GM23338 (cell line): ENCODE results near the gene ELOA2. TPM values are rescaled to one million over a fixed set of nuclear protein-coding genes. Genes with fewer than 3 reads are reported as not detected.
A peak's percentile ranks its signal among the peaks of the same experiment; 100 is the strongest.

ENCODE experiments used
- ATAC-seq: fragments of 200-7000 bp; cut with Tn5 transposase; 3 replicates; pipeline ENCODE4 v1.9.1; 2020
- DNase-seq: peaks from one replicate; pipeline ENCODE4 v3.0.0-alpha.2; 2015; ENCODE audit warnings: low spot score
- H2AFZ ChIP-seq: fragments of 200-600 bp; sonication (generic); 2 replicates; pipeline ENCODE4 v1.8.0; 2016; ENCODE audit warnings: antibody characterized with exemption, mild to moderate bottlenecking, moderate library complexity
- H3F3A ChIP-seq: fragments of 200-600 bp; sonication (generic); replicated peaks from 2 replicates; pipeline ENCODE4 v1.8.0; 2017; ENCODE audit warnings: antibody characterized with exemption, mixed run types, low read depth
- H3K27ac ChIP-seq: fragments of 200-600 bp; sonication (generic); 2 replicates; pipeline ENCODE4 v1.6.1; 2016; ENCODE audit warnings: low read depth
- H3K27me3 ChIP-seq: fragments of 200-600 bp; sonication (generic); 2 replicates; pipeline ENCODE4 v1.8.0; 2016; ENCODE audit warnings: mild to moderate bottlenecking, mixed run types, moderate library complexity; ENCODE audit not compliant: insufficient read depth
- H3K36me3 ChIP-seq: fragments of 200-600 bp; sonication (generic); 2 replicates; pipeline ENCODE4 v1.8.0; 2016; ENCODE audit warnings: mild to moderate bottlenecking; ENCODE audit not compliant: insufficient read depth
- H3K4me1 ChIP-seq: fragments of 200-600 bp; sonication (generic); 2 replicates; pipeline ENCODE4 v1.8.0; 2016; ENCODE audit warnings: mild to moderate bottlenecking, moderate library complexity; ENCODE audit not compliant: insufficient read depth
- H3K4me2 ChIP-seq: fragments of 200-600 bp; sonication (generic); 2 replicates; pipeline ENCODE4 v1.7.1; 2017; ENCODE audit warnings: mixed run types
- H3K4me3 ChIP-seq: fragments of 200-600 bp; sonication (generic); 2 replicates; pipeline ENCODE4 v1.6.1; 2016; ENCODE audit warnings: mixed run types
- H3K79me2 ChIP-seq: fragments of 200-600 bp; sonication (generic); replicated peaks from 2 replicates; pipeline ENCODE4 v1.8.0; 2017; ENCODE audit warnings: mild to moderate bottlenecking; ENCODE audit not compliant: insufficient read depth
- H3K9me2 ChIP-seq: fragments of 200-600 bp; sonication (generic); 2 replicates; pipeline ENCODE4 v1.8.0; 2017; ENCODE audit not compliant: insufficient read depth
- H4K20me1 ChIP-seq: fragments of 200-600 bp; sonication (generic); replicated peaks from 2 replicates; pipeline ENCODE4 v1.8.0; 2017; ENCODE audit warnings: mild to moderate bottlenecking; ENCODE audit not compliant: insufficient read depth
- H3K27ac Mint-ChIP-seq: 2 replicates; pipeline ENCODE4 v1.8.0; 2020; ENCODE audit warnings: inconsistent platforms, mild to moderate bottlenecking, moderate library complexity, mixed read lengths
- H3K27me3 Mint-ChIP-seq: 3 replicates; pipeline ENCODE4 v1.8.0; 2022; ENCODE audit warnings: low read depth, mild to moderate bottlenecking, moderate library complexity, mixed read lengths, inconsistent platforms; ENCODE audit not compliant: insufficient read depth, poor library complexity
- H3K36me3 Mint-ChIP-seq: 3 replicates; pipeline ENCODE4 v1.8.0; 2021; ENCODE audit warnings: low read depth, mild to moderate bottlenecking, inconsistent platforms, moderate library complexity, mixed read lengths
- H3K4me1 Mint-ChIP-seq: 3 replicates; pipeline ENCODE4 v1.8.0; 2020; ENCODE audit warnings: mild to moderate bottlenecking, inconsistent platforms, mixed read lengths
- H3K4me3 Mint-ChIP-seq: 3 replicates; pipeline ENCODE4 v1.8.0; 2021; ENCODE audit warnings: moderate library complexity, mild to moderate bottlenecking, inconsistent platforms, mixed read lengths
- H3K9me3 Mint-ChIP-seq: 3 replicates; pipeline ENCODE4 v1.8.0; 2020; ENCODE audit warnings: moderate library complexity, mild to moderate bottlenecking, inconsistent platforms, mixed read lengths
- CREB1 ChIP-seq: fragments of 250-450 bp; sonication (Bioruptor Pico); IDR thresholded peaks from 2 replicates; pipeline ENCODE4 v1.5.0; 2020; ENCODE audit warnings: low read depth, mild to moderate bottlenecking, moderate library complexity
- EZH2 ChIP-seq: fragments of 200-600 bp; sonication (generic); IDR thresholded peaks from one replicate; pipeline ENCODE4 v1.8.0; 2017; ENCODE audit warnings: antibody characterized with exemption, mild to moderate bottlenecking, low read depth; ENCODE audit not compliant: unreplicated experiment
- EZH2phosphoT487 ChIP-seq: fragments of 200-600 bp; sonication (generic); IDR thresholded peaks from one replicate; pipeline ENCODE4 v1.8.1; 2018; ENCODE audit warnings: antibody characterized with exemption; ENCODE audit not compliant: unreplicated experiment
- JUNB ChIP-seq: IDR thresholded peaks from one replicate; pipeline ENCODE4 v1.6.1; 2016; ENCODE audit warnings: antibody characterized with exemption; ENCODE audit not compliant: unreplicated experiment
- NANOG ChIP-seq: IDR thresholded peaks from 2 replicates; pipeline ENCODE4 v1.6.1; 2016; ENCODE audit warnings: antibody characterized with exemption, borderline replicate concordance
- POLR2AphosphoS5 ChIP-seq: IDR thresholded peaks from 2 replicates; pipeline ENCODE4 v1.6.1; 2016; ENCODE audit warnings: antibody characterized with exemption, low read depth
- STAT1 ChIP-seq: IDR thresholded peaks from one replicate; pipeline ENCODE4 v1.6.1; 2016; ENCODE audit warnings: antibody characterized with exemption; ENCODE audit not compliant: unreplicated experiment
- ZNF114 ChIP-seq: fragments of 250-450 bp; sonication (Bioruptor Pico); IDR thresholded peaks from 2 replicates; pipeline ENCODE4 v1.5.0; 2020; ENCODE audit warnings: mild to moderate bottlenecking, moderate library complexity
- ZNF331 ChIP-seq: fragments of 250-450 bp; sonication (Bioruptor Pico); IDR thresholded peaks from 2 replicates; pipeline ENCODE4 v1.5.0; 2020; ENCODE audit warnings: low read depth, mild to moderate bottlenecking, moderate library complexity
- polyA plus RNA-seq: library from polyadenylated mRNA; unstranded; fragments of >200 nt; fragmentation: Nextera tagmentation; extraction: Ambion mirVana; gene quantifications from 2 replicates; pipeline ENCODE4 v1.2.1, GENCODE V29; 2016
- total RNA-seq: library from RNA; depleted of rRNA; stranded (reverse); fragments of >200 nt; shearing (Covaris generic); gene quantifications from 2 replicates; pipeline ENCODE4 v1.2.3, GENCODE V29; 2014
- TF ChIP-seq, protein P1 (sequence below): fragments of 250-450 bp; sonication (Bioruptor Pico); IDR thresholded peaks from 2 replicates; pipeline ENCODE4 v1.5.0; 2020; ENCODE audit warnings: mild to moderate bottlenecking, moderate library complexity
- TF ChIP-seq, protein P2 (sequence below): IDR thresholded peaks from one replicate; pipeline ENCODE4 v1.6.1; 2018; ENCODE audit warnings: antibody characterized with exemption; ENCODE audit not compliant: unreplicated experiment
- TF ChIP-seq, protein P3 (sequence below), 2 experiments: fragments of 200-600 bp in 1 of 2; sonication (generic) in 1 of 2; conservative IDR thresholded peaks; 2 replicates each; pipeline versions ENCODE4 v1.5.1 to v1.6.1; 2016 to 2017; ENCODE audit warnings: antibody characterized with exemption in 2 of 2, low read depth in 2 of 2, mild to moderate bottlenecking in 2 of 2, moderate library complexity in 1 of 2
- TF ChIP-seq, protein P4 (sequence below): IDR thresholded peaks from 2 replicates; pipeline ENCODE4 v1.6.1; 2016; ENCODE audit warnings: antibody characterized with exemption

ELOA2 gene
- total and polyA plus RNA-seq, 2 experiments from 2014 or later: not detected

DNA sequence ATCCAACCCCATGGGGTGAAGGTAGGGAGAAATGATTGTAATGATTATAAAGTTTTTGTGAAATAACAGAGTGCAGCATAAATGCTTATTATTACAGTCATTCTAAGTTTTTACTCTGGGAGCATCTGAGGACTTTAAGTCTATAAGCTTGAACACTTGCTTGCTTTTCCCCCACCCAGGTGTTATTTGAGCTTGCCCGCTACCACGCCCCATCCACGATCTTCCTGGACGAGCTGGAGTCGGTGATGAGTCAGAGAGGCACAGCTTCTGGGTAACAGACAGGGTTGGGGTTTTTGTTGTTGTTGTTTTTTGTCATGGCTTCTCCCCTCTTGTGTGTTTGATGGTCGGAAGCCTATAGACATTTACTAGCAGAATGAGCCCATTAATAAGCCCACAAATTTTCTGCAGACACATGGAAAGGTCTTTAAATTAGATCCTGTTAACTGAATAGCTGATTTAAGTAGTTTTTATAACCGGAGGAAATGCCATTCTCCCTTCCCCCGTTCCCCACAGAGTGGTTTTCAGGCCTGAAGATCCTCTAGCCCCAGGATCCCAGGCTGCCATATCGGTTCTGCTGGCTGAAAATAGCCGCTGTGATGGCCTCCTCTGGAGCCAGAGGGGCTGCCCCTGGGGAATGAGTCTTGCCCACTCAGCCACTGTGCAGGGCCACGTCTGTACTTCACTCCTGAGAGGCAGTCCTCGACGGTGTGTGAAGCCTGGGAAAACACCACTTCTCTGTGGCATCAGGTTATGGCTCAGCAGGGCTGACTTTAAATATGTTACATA is 39.9 kb upstream of the ELOA2 start:
- Histone ChIP-seq H3K27ac (no peak overlapping the region), H3F3A (no peaks in the 10 kb centered on the region), H4K20me1 (no peaks in the 10 kb centered on the region), H3K27me3 (no peaks in the 10 kb centered on the region), H2AFZ (peak overlapping the region; percentile 56; the same call in 1 of the 2 replicates), H3K4me2 (peak overlapping the region; percentile 14; the same call in 1 of the 2 replicates), H3K4me3 (no peak overlapping the region), H3K36me3 (no peaks in the 10 kb centered on the region), H3K9me2 (no peaks in the 10 kb centered on the region), H3K4me1 (peaks cover 12% of the 10 kb centered on the region), H3K79me2 (no peaks in the 10 kb centered on the region)
- no peak for TF ChIP-seq JUNB
- TF ChIP-seq, protein P1, sequence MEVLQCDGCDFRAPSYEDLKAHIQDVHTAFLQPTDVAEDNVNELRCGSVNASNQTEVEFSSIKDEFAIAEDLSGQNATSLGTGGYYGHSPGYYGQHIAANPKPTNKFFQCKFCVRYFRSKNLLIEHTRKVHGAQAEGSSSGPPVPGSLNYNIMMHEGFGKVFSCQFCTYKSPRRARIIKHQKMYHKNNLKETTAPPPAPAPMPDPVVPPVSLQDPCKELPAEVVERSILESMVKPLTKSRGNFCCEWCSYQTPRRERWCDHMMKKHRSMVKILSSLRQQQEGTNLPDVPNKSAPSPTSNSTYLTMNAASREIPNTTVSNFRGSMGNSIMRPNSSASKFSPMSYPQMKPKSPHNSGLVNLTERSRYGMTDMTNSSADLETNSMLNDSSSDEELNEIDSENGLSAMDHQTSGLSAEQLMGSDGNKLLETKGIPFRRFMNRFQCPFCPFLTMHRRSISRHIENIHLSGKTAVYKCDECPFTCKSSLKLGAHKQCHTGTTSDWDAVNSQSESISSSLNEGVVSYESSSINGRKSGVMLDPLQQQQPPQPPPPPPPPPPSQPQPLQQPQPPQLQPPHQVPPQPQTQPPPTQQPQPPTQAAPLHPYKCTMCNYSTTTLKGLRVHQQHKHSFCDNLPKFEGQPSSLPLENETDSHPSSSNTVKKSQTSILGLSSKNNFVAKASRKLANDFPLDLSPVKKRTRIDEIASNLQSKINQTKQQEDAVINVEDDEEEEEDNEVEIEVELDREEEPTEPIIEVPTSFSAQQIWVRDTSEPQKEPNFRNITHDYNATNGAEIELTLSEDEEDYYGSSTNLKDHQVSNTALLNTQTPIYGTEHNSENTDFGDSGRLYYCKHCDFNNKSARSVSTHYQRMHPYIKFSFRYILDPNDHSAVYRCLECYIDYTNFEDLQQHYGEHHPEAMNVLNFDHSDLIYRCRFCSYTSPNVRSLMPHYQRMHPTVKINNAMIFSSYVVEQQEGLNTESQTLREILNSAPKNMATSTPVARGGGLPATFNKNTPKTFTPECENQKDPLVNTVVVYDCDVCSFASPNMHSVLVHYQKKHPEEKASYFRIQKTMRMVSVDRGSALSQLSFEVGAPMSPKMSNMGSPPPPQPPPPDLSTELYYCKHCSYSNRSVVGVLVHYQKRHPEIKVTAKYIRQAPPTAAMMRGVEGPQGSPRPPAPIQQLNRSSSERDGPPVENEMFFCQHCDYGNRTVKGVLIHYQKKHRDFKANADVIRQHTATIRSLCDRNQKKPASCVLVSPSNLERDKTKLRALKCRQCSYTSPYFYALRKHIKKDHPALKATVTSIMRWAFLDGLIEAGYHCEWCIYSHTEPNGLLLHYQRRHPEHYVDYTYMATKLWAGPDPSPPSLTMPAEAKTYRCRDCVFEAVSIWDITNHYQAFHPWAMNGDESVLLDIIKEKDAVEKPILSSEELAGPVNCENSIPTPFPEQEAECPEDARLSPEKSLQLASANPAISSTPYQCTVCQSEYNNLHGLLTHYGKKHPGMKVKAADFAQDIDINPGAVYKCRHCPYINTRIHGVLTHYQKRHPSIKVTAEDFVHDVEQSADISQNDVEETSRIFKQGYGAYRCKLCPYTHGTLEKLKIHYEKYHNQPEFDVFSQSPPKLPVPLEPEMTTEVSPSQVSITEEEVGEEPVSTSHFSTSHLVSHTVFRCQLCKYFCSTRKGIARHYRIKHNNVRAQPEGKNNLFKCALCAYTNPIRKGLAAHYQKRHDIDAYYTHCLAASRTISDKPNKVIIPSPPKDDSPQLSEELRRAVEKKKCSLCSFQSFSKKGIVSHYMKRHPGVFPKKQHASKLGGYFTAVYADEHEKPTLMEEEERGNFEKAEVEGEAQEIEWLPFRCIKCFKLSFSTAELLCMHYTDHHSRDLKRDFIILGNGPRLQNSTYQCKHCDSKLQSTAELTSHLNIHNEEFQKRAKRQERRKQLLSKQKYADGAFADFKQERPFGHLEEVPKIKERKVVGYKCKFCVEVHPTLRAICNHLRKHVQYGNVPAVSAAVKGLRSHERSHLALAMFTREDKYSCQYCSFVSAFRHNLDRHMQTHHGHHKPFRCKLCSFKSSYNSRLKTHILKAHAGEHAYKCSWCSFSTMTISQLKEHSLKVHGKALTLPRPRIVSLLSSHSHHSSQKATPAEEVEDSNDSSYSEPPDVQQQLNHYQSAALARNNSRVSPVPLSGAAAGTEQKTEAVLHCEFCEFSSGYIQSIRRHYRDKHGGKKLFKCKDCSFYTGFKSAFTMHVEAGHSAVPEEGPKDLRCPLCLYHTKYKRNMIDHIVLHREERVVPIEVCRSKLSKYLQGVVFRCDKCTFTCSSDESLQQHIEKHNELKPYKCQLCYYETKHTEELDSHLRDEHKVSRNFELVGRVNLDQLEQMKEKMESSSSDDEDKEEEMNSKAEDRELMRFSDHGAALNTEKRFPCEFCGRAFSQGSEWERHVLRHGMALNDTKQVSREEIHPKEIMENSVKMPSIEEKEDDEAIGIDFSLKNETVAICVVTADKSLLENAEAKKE (CRISPR knock-in tag): no peak
- no peak for TF ChIP-seq EZH2phosphoT487
- TF ChIP-seq ZNF114 (CRISPR knock-in tag): no peak
- TF ChIP-seq CREB1 (CRISPR knock-in tag): no peak
- TF ChIP-seq STAT1: no peak
- TF ChIP-seq ZNF331 (CRISPR knock-in tag): no peak
- TF ChIP-seq, protein P2, sequence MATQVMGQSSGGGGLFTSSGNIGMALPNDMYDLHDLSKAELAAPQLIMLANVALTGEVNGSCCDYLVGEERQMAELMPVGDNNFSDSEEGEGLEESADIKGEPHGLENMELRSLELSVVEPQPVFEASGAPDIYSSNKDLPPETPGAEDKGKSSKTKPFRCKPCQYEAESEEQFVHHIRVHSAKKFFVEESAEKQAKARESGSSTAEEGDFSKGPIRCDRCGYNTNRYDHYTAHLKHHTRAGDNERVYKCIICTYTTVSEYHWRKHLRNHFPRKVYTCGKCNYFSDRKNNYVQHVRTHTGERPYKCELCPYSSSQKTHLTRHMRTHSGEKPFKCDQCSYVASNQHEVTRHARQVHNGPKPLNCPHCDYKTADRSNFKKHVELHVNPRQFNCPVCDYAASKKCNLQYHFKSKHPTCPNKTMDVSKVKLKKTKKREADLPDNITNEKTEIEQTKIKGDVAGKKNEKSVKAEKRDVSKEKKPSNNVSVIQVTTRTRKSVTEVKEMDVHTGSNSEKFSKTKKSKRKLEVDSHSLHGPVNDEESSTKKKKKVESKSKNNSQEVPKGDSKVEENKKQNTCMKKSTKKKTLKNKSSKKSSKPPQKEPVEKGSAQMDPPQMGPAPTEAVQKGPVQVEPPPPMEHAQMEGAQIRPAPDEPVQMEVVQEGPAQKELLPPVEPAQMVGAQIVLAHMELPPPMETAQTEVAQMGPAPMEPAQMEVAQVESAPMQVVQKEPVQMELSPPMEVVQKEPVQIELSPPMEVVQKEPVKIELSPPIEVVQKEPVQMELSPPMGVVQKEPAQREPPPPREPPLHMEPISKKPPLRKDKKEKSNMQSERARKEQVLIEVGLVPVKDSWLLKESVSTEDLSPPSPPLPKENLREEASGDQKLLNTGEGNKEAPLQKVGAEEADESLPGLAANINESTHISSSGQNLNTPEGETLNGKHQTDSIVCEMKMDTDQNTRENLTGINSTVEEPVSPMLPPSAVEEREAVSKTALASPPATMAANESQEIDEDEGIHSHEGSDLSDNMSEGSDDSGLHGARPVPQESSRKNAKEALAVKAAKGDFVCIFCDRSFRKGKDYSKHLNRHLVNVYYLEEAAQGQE: no peak
- TF ChIP-seq, protein P3, sequence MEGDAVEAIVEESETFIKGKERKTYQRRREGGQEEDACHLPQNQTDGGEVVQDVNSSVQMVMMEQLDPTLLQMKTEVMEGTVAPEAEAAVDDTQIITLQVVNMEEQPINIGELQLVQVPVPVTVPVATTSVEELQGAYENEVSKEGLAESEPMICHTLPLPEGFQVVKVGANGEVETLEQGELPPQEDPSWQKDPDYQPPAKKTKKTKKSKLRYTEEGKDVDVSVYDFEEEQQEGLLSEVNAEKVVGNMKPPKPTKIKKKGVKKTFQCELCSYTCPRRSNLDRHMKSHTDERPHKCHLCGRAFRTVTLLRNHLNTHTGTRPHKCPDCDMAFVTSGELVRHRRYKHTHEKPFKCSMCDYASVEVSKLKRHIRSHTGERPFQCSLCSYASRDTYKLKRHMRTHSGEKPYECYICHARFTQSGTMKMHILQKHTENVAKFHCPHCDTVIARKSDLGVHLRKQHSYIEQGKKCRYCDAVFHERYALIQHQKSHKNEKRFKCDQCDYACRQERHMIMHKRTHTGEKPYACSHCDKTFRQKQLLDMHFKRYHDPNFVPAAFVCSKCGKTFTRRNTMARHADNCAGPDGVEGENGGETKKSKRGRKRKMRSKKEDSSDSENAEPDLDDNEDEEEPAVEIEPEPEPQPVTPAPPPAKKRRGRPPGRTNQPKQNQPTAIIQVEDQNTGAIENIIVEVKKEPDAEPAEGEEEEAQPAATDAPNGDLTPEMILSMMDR (conservative IDR thresholded peaks at IDR 0.05; ENCODE audit: low read depth in 2 of 2): no peak
- TF ChIP-seq, protein P4, sequence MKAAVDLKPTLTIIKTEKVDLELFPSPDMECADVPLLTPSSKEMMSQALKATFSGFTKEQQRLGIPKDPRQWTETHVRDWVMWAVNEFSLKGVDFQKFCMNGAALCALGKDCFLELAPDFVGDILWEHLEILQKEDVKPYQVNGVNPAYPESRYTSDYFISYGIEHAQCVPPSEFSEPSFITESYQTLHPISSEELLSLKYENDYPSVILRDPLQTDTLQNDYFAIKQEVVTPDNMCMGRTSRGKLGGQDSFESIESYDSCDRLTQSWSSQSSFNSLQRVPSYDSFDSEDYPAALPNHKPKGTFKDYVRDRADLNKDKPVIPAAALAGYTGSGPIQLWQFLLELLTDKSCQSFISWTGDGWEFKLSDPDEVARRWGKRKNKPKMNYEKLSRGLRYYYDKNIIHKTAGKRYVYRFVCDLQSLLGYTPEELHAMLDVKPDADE: no peak
- no peak for TF ChIP-seq POLR2AphosphoS5
- no peak for TF ChIP-seq NANOG
- no peak for TF ChIP-seq EZH2
- Mint-ChIP-seq H3K36me3 (no peaks in the 10 kb centered on the region), H3K4me3 (no peak overlapping the region), H3K9me3 (no peaks in the 10 kb centered on the region), H3K27ac (peak overlapping the region; percentile 84), H3K4me1 (peaks cover 16% of the 10 kb centered on the region), H3K27me3 (no peaks in the 10 kb centered on the region)
- ATAC-seq (peak; percentile 79), DNase-seq (peak; percentile 54)
